Cardiac muscle cell (in vitro differentiated cells and primary cell): Measurements from ENCODE around the gene SLC5A12. TPM values are rescaled to one million over a fixed set of nuclear protein-coding genes. Genes with fewer than 3 reads are reported as not detected.

Experiments
- DNase-seq, 2 donors: peaks; one replicate each; pipeline versions ENCODE4 v3.0.0 to v3.0.0-alpha.2; 2010 to 2017; ENCODE audit warnings: low read depth in 1 of 2, low spot score in 1 of 2
- H3K27ac ChIP-seq: fragments of 200-600 bp; sonication (generic); 2 replicates; pipeline ENCODE4 v1.5.1; 2016
- H3K27me3 ChIP-seq: fragments of 200-600 bp; sonication (generic); 2 replicates; pipeline ENCODE4 v1.6.0; 2016; ENCODE audit warnings: control low read depth
- H3K36me3 ChIP-seq: fragments of 200-600 bp; sonication (generic); 2 replicates; pipeline ENCODE4 v1.5.1; 2016; ENCODE audit warnings: control low read depth
- H3K4me1 ChIP-seq: fragments of 200-600 bp; sonication (generic); 2 replicates; pipeline ENCODE4 v1.8.1; 2017; ENCODE audit warnings: low read depth, mild to moderate bottlenecking, mixed run types
- H3K4me3 ChIP-seq: fragments of 200-600 bp; sonication (generic); 2 replicates; pipeline ENCODE4 v1.5.1; 2016; ENCODE audit warnings: mild to moderate bottlenecking
- H3K9me3 ChIP-seq: fragments of 200-600 bp; sonication (generic); 2 replicates; pipeline ENCODE4 v1.5.1; 2017; ENCODE audit warnings: low read depth, mild to moderate bottlenecking, control low read depth
- polyA plus RNA-seq: library from polyadenylated mRNA; unstranded; fragments of >200 nt; fragmentation: Nextera tagmentation; extraction: Ambion mirVana; gene quantifications from 2 replicates; pipeline ENCODE4 v1.2.1, GENCODE V29; 2016
- total RNA-seq: library from RNA; depleted of rRNA; stranded (reverse); fragments of >200 nt; gene quantifications from 2 replicates; pipeline ENCODE4 v1.2.3, GENCODE V29; 2016
- TF ChIP-seq, protein P1 (sequence below): IDR thresholded peaks from 2 replicates; pipeline ENCODE4 v1.5.1; 2012; ENCODE audit warnings: low read depth, mild to moderate bottlenecking, low read length

SLC5A12 gene
- total and polyA plus RNA-seq, 2 experiments from 2014 or later: 0.18 to 0.33 TPM

DNA sequence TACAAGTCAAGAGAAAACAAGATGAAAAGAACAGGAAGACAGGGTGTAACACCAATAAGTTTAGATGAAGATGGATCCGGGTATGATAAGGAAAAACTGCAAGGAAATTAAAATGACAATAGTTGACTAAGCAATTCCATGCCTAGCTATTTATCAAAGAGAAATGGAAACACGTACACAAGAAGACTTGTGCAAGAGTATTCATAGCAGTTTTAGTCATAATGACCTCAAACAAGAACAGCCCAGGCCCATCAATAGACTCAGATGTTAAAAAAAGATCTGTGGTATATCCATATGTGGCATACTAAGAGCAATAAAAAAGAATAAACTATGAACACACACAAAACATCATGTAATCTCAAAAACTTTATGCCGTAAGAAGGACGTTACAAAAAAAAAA is 33.2 kb downstream of the SLC5A12 start:
- H3K9me3 ChIP-seq: no peaks in the 10 kb centered on the region
- H3K27ac ChIP-seq: no peak overlapping the region
- DNase-seq: no peak
- no peaks in the 10 kb centered on the region for H3K4me1 ChIP-seq
- TF ChIP-seq, protein P1, sequence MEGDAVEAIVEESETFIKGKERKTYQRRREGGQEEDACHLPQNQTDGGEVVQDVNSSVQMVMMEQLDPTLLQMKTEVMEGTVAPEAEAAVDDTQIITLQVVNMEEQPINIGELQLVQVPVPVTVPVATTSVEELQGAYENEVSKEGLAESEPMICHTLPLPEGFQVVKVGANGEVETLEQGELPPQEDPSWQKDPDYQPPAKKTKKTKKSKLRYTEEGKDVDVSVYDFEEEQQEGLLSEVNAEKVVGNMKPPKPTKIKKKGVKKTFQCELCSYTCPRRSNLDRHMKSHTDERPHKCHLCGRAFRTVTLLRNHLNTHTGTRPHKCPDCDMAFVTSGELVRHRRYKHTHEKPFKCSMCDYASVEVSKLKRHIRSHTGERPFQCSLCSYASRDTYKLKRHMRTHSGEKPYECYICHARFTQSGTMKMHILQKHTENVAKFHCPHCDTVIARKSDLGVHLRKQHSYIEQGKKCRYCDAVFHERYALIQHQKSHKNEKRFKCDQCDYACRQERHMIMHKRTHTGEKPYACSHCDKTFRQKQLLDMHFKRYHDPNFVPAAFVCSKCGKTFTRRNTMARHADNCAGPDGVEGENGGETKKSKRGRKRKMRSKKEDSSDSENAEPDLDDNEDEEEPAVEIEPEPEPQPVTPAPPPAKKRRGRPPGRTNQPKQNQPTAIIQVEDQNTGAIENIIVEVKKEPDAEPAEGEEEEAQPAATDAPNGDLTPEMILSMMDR: no peak
- no peaks in the 10 kb centered on the region for H3K36me3 ChIP-seq
- H3K27me3 ChIP-seq: no peaks in the 10 kb centered on the region
- H3K4me3 ChIP-seq: no peak overlapping the region

DNA sequence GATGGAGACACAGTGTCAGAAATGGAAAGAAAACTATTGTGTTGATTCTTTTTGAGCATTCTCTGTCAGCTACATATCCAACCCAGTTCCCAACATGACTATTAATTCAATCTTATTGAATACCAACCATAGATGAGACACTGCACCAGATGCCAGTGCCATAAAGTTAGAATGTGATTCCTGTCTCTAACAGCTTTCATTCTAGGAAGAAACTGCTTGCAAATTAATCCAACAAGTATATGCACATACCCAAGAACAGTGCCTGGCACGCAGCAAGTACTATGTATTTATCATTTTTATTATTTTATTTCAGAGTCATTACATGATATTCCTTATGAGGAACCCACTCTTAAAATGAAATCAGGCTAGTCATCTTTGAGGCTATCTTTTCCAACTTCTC is 34.5 kb downstream of the SLC5A12 start:
- TF ChIP-seq, protein P1: no peak
- Histone ChIP-seq H3K4me1 (no peaks in the 10 kb centered on the region), H3K27ac (no peak overlapping the region), H3K27me3 (no peaks in the 10 kb centered on the region), H3K36me3 (no peaks in the 10 kb centered on the region), H3K9me3 (no peaks in the 10 kb centered on the region), H3K4me3 (no peak overlapping the region)
- DNase-seq: no peak

DNA sequence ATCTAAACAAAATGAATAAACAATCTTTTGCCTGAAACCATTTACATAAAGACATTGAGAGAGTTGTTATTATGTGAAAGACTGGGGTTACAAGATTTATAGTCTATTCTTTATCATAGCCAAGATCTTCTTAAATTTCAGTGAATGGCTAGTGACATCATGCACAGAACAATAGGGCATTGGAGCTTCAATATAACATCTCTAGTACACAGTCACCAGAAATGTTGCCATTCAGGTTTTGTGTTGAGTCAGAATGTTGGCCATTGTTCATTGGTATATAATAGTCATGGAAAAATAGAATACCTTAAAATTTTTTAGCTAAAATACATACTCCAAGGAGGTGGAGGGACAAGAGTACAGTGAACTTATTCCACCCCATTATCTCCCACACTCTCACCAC is 44.3 kb downstream of the SLC5A12 start:
- no peak overlapping the region for H3K4me3 ChIP-seq
- no peak overlapping the region for H3K27ac ChIP-seq
- no peaks in the 10 kb centered on the region for H3K9me3 ChIP-seq
- H3K4me1 ChIP-seq: peaks cover 8% of the 10 kb centered on the region
- no peaks in the 10 kb centered on the region for H3K27me3 ChIP-seq
- H3K36me3 ChIP-seq: no peaks in the 10 kb centered on the region
- no peak for DNase-seq
- TF ChIP-seq, protein P1: no peak

DNA sequence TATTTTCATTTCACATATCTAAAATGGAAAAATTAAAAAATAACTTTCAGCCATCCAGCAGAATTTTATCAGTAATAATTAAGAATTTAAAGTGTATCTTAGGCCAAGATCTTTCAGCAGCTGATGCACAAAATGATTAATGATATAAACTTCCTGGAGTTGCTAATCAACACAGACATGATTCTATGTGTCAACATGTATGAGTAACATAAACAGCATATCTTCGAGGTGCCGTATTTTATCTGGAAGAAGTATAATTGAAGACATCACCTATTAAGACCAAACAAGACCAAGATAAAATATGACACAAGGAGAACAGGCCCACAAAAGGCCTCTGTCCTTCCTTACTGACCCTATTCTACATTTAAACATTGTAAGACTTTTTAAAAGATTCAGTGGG is 45.2 kb downstream of the SLC5A12 start:
- Histone ChIP-seq H3K27me3 (no peaks in the 10 kb centered on the region), H3K4me1 (peaks cover 15% of the 10 kb centered on the region), H3K36me3 (no peaks in the 10 kb centered on the region), H3K27ac (no peak overlapping the region), H3K4me3 (no peak overlapping the region), H3K9me3 (no peaks in the 10 kb centered on the region)
- no peak for DNase-seq
- TF ChIP-seq, protein P1: no peak

DNA sequence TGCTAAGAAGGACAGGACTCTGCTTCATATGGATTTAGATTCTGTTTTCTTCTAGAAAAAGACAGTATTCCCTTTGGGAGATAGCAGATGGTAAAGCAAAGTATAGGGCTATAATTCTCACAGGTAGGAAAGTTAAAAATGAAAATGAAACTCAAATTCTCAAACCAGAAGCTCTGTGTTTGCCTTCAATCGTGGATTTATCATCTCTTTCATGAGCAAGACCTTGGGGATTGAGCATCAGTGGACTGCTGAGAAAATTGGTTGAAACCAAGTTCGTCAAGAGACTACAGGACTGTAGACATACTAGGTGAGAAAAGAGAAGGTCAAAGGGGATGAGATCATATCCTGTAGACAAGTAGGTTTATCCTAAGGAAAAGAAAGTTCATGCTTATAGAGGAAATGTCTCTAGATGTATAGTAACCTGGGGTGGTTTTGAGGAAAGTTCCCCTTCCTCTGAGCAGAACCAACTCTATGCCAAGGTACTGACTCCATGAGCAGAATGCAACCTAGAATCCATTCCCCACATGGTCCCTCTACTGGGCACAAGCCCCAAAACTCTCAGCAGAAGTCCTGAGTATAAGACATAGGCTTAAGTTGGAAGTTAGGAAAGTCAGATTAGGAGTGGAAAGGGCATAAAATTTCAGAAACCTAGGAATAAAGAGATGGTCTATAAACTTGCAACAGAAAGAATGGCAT is 46.5 kb downstream of the SLC5A12 start:
- Histone ChIP-seq H3K4me1 (peaks cover 15% of the 10 kb centered on the region), H3K4me3 (no peak overlapping the region), H3K27ac (no peak overlapping the region), H3K9me3 (no peaks in the 10 kb centered on the region), H3K27me3 (no peaks in the 10 kb centered on the region), H3K36me3 (no peaks in the 10 kb centered on the region)
- no peak for DNase-seq
- TF ChIP-seq, protein P1: no peak
